H9 (cell line): ENCODE measurements around the gene CNTF. TPM values are rescaled to one million over a fixed set of nuclear protein-coding genes. Genes with fewer than 3 reads are reported as not detected.

Experiments
- DNase-seq: peaks from one replicate; pipeline ENCODE4 v3.0.0-alpha.2; 2017
- H2AFZ ChIP-seq: one replicate; pipeline ENCODE4 v1.6.1; 2013; ENCODE audit warnings: mild to moderate bottlenecking, low read length, control low read depth, moderate library complexity
- H2AK5ac ChIP-seq: 2 replicates; pipeline ENCODE4 v1.6.1; 2013; ENCODE audit warnings: low read length, control low read depth, mixed read lengths; ENCODE audit not compliant: insufficient read length
- H2BK120ac ChIP-seq: one replicate; pipeline ENCODE4 v1.6.1; 2013; ENCODE audit warnings: low read depth, mild to moderate bottlenecking, low read length, control low read depth, inconsistent platforms; ENCODE audit not compliant: poor library complexity, severe bottlenecking
- H2BK12ac ChIP-seq: 2 replicates; pipeline ENCODE4 v1.6.1; 2013; ENCODE audit warnings: low read length, control low read depth, mixed read lengths, low read depth; ENCODE audit not compliant: insufficient read length
- H2BK15ac ChIP-seq: 2 replicates; pipeline ENCODE4 v1.6.1; 2013; ENCODE audit warnings: low read depth, low read length, control low read depth
- H2BK20ac ChIP-seq: one replicate; pipeline ENCODE4 v1.6.1; 2013; ENCODE audit warnings: low read depth, mild to moderate bottlenecking, low read length, control low read depth, inconsistent platforms; ENCODE audit not compliant: poor library complexity, severe bottlenecking
- H2BK5ac ChIP-seq: 2 replicates; pipeline ENCODE4 v1.6.1; 2013; ENCODE audit warnings: low read length, control low read depth, mixed read lengths; ENCODE audit not compliant: insufficient read length
- H3K14ac ChIP-seq: 2 replicates; pipeline ENCODE4 v1.6.1; 2013; ENCODE audit warnings: low read length, control low read depth; ENCODE audit not compliant: insufficient read depth
- H3K18ac ChIP-seq: 2 replicates; pipeline ENCODE4 v1.6.1; 2013; ENCODE audit warnings: low read depth, mild to moderate bottlenecking, mixed read lengths, low read length, control low read depth; ENCODE audit not compliant: insufficient read length
- H3K23ac ChIP-seq: 2 replicates; pipeline ENCODE4 v1.6.1; 2013; ENCODE audit warnings: low read length, control low read depth, mixed read lengths, low read depth; ENCODE audit not compliant: insufficient read length
- H3K23me2 ChIP-seq: 2 replicates; pipeline ENCODE4 v1.6.1; 2013; ENCODE audit warnings: low read depth, mild to moderate bottlenecking, mixed read lengths, low read length, control low read depth; ENCODE audit not compliant: insufficient read length, poor library complexity, severe bottlenecking
- H3K27ac ChIP-seq: 2 replicates; pipeline ENCODE4 v1.5.1; 2013; ENCODE audit warnings: low read length, control low read depth, mixed read lengths, low read depth; ENCODE audit not compliant: insufficient read length
- H3K27me3 ChIP-seq: 2 replicates; pipeline ENCODE4 v1.6.1; 2013; ENCODE audit warnings: low read length, control low read depth, inconsistent platforms; ENCODE audit not compliant: insufficient read depth
- H3K4ac ChIP-seq: 2 replicates; pipeline ENCODE4 v1.6.1; 2013; ENCODE audit warnings: low read depth, mild to moderate bottlenecking, control low read depth, inconsistent platforms, low read length, moderate library complexity
- H3K4me1 ChIP-seq: 2 replicates; pipeline ENCODE4 v1.6.1; 2013; ENCODE audit warnings: low read length, control low read depth, inconsistent platforms; ENCODE audit not compliant: insufficient read depth
- H3K4me2 ChIP-seq: 2 replicates; pipeline ENCODE4 v1.6.1; 2013; ENCODE audit warnings: low read length, control low read depth, mixed read lengths; ENCODE audit not compliant: insufficient read length, insufficient read depth
- H3K56ac ChIP-seq: 2 replicates; pipeline ENCODE4 v1.6.1; 2013; ENCODE audit warnings: low read depth, mild to moderate bottlenecking, mixed read lengths, low read length, control low read depth; ENCODE audit not compliant: insufficient read length
- H3K79me1 ChIP-seq: 2 replicates; pipeline ENCODE4 v1.6.1; 2013; ENCODE audit warnings: low read depth, mild to moderate bottlenecking, moderate library complexity, low read length, control low read depth, inconsistent platforms; ENCODE audit not compliant: insufficient read depth, poor library complexity, severe bottlenecking
- H3K79me2 ChIP-seq: 2 replicates; pipeline ENCODE4 v1.6.1; 2013; ENCODE audit warnings: low read length, control low read depth, inconsistent platforms; ENCODE audit not compliant: insufficient read depth
- H3K9ac ChIP-seq: 2 replicates; pipeline ENCODE4 v1.6.1; 2013; ENCODE audit warnings: low read length, control low read depth, mixed read lengths; ENCODE audit not compliant: insufficient read length; ENCODE audit errors: extremely low read depth
- H3K9me3 ChIP-seq: one replicate; pipeline ENCODE4 v1.6.1; 2013; ENCODE audit warnings: low read depth, low read length, inconsistent platforms; ENCODE audit not compliant: control insufficient read depth
- H3T11ph ChIP-seq: one replicate; pipeline ENCODE4 v1.6.1; 2013; ENCODE audit warnings: mild to moderate bottlenecking, low read length, control low read depth, inconsistent platforms
- H4K20me1 ChIP-seq: one replicate; pipeline ENCODE4 v1.6.1; 2013; ENCODE audit not compliant: control insufficient read depth, insufficient read length, insufficient read depth
- H4K5ac ChIP-seq: 2 replicates; pipeline ENCODE4 v1.6.1; 2013; ENCODE audit warnings: low read depth, mild to moderate bottlenecking, mixed read lengths, low read length, control low read depth; ENCODE audit not compliant: insufficient read length
- H4K8ac ChIP-seq: replicated peaks from 2 replicates; pipeline ENCODE4 v1.6.1; 2013; ENCODE audit warnings: low read length, control low read depth, mixed read lengths, low read depth; ENCODE audit not compliant: insufficient read length
- H4K91ac ChIP-seq: 2 replicates; pipeline ENCODE4 v1.6.1; 2013; ENCODE audit warnings: low read depth, mild to moderate bottlenecking, moderate library complexity, mixed read lengths, low read length, control low read depth; ENCODE audit not compliant: insufficient read length
- H3K27ac Mint-ChIP-seq, 3 experiments: 2 replicates in 2 of 3; 3 replicates in 1 of 3; pipeline ENCODE4 v1.8.0; 2020 to 2021; ENCODE audit warnings: mixed read lengths in 3 of 3, mild to moderate bottlenecking in 1 of 3, moderate library complexity in 1 of 3
- H3K27me3 Mint-ChIP-seq: 2 replicates; pipeline ENCODE4 v1.8.0; 2021; ENCODE audit warnings: low read depth, mild to moderate bottlenecking, moderate library complexity, mixed read lengths
- H3K36me3 Mint-ChIP-seq, 3 experiments: 2 replicates in 2 of 3; 3 replicates in 1 of 3; pipeline ENCODE4 v1.8.0; 2020 to 2021; ENCODE audit warnings: low read depth in 3 of 3, mixed read lengths in 3 of 3; ENCODE audit not compliant: insufficient read depth in 1 of 3
- H3K4me1 Mint-ChIP-seq, 2 experiments: 2 replicates each; pipeline ENCODE4 v1.8.0; 2020; ENCODE audit warnings: mixed read lengths in 2 of 2
- H3K4me3 Mint-ChIP-seq, 2 experiments: 2 replicates in 1 of 2; 3 replicates in 1 of 2; pipeline ENCODE4 v1.8.0; 2020 to 2021; ENCODE audit warnings: mild to moderate bottlenecking in 2 of 2, mixed read lengths in 2 of 2, moderate library complexity in 1 of 2
- H3K9me3 Mint-ChIP-seq, 2 experiments: 2 replicates in 1 of 2; 3 replicates in 1 of 2; pipeline ENCODE4 v1.8.0; 2020; ENCODE audit warnings: mild to moderate bottlenecking in 2 of 2, mixed read lengths in 2 of 2, moderate library complexity in 1 of 2
- WGBS: extraction: QIAGEN DNeasy Blood & Tissue Kit; methylation state at CpG from one replicate; pipeline ENCODE4 v1.1.7; 2013; ENCODE audit warnings: missing lambda C conversion rate, low lambda C conversion rate, mixed read lengths; ENCODE audit not compliant: insufficient read length; ENCODE audit errors: extremely low coverage; 5-methylcytosine and 5-hydroxymethylcytosine counted together
- total RNA-seq: library from RNA; stranded (reverse); gene quantifications from 2 replicates; pipeline ENCODE4 v1.2.1, GENCODE V29; 2021
- TF ChIP-seq, protein P1 (sequence below): fragments of 200-600 bp; sonication (generic); conservative IDR thresholded peaks from 3 replicates; pipeline ENCODE4 v1.8.0; 2021; ENCODE audit warnings: antibody characterized with exemption, mild to moderate bottlenecking

CNTF gene
- total RNA-seq, 1 experiment from 2014 or later, result 3.5 TPM

DNA sequence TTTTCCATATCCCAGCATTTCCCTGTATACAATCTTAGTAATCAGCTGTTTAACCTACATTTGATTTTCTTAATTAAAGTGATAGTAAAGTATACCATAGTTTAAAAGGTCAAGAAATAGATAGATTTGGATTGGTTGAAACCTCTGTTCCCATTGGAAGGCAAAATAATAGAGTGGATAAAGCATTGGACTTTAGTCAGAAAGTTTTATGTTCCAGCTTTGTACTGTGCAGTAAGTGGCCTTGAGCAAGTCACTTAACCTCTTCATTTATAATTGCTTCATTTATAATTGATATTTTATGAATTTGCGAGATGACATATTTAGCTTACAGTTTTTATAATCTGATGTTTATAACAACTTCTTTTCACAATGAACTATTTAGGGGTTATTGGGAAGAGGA lies 40.0 kb upstream of the CNTF start:
- Histone ChIP-seq H2BK12ac (no peak overlapping the region), H4K5ac (no peak overlapping the region), H2BK5ac (no peak overlapping the region), H2BK15ac (no peak overlapping the region), H3K79me2 (peaks cover 23% of the 10 kb centered on the region; the same call in 1 of the 2 replicates), H3T11ph (no peak overlapping the region), H3K56ac (no peak overlapping the region), H2AFZ (no peak overlapping the region), H3K9ac (no peak overlapping the region), H2AK5ac (no peak overlapping the region), H2BK20ac (no peak overlapping the region), H4K8ac (no peak overlapping the region), H3K27ac (no peak overlapping the region), H3K14ac (no peak overlapping the region), H2BK120ac (no peak overlapping the region), H3K9me3 (no peaks in the 10 kb centered on the region), H3K27me3 (no peaks in the 10 kb centered on the region), H3K4me2 (no peak overlapping the region), H3K18ac (no peak overlapping the region), H4K20me1 (no peaks in the 10 kb centered on the region), H3K4ac (no peak overlapping the region), H3K4me1 (0 out of 2 replicates have a peak, but pooled peaks cover 3% of the 10 kb centered on the region), H4K91ac (no peak overlapping the region), H3K23me2 (peaks cover 4% of the 10 kb centered on the region), H3K79me1 (peaks cover 3% of the 10 kb centered on the region), H3K23ac (no peak overlapping the region)
- TF ChIP-seq, protein P1, sequence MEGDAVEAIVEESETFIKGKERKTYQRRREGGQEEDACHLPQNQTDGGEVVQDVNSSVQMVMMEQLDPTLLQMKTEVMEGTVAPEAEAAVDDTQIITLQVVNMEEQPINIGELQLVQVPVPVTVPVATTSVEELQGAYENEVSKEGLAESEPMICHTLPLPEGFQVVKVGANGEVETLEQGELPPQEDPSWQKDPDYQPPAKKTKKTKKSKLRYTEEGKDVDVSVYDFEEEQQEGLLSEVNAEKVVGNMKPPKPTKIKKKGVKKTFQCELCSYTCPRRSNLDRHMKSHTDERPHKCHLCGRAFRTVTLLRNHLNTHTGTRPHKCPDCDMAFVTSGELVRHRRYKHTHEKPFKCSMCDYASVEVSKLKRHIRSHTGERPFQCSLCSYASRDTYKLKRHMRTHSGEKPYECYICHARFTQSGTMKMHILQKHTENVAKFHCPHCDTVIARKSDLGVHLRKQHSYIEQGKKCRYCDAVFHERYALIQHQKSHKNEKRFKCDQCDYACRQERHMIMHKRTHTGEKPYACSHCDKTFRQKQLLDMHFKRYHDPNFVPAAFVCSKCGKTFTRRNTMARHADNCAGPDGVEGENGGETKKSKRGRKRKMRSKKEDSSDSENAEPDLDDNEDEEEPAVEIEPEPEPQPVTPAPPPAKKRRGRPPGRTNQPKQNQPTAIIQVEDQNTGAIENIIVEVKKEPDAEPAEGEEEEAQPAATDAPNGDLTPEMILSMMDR, result no peak
- WGBS, result no CpG with 5 or more reads among the region's 1 CpG
- no peak overlapping the region; a peak in 1 of 7 replicates for H3K27ac Mint-ChIP-seq
- peaks cover 16 to 17% of the 10 kb centered on the region in 2 experiments for H3K4me1 Mint-ChIP-seq
- H3K4me3 Mint-ChIP-seq, result no peak overlapping the region
- DNase-seq, result no peak
- H3K36me3 Mint-ChIP-seq, result peaks cover 8 to 25% (median 10%) of the 10 kb centered on the region in 3 experiments; a peak in 6 of 7 replicates
- no peaks in the 10 kb centered on the region; the same call in 1 of the 2 replicates for H3K27me3 Mint-ChIP-seq
- no peaks in the 10 kb centered on the region; a peak in 2 of 5 replicates for H3K9me3 Mint-ChIP-seq
